ENCODE data around the gene STX3.

The STX3 gene

DNA sequence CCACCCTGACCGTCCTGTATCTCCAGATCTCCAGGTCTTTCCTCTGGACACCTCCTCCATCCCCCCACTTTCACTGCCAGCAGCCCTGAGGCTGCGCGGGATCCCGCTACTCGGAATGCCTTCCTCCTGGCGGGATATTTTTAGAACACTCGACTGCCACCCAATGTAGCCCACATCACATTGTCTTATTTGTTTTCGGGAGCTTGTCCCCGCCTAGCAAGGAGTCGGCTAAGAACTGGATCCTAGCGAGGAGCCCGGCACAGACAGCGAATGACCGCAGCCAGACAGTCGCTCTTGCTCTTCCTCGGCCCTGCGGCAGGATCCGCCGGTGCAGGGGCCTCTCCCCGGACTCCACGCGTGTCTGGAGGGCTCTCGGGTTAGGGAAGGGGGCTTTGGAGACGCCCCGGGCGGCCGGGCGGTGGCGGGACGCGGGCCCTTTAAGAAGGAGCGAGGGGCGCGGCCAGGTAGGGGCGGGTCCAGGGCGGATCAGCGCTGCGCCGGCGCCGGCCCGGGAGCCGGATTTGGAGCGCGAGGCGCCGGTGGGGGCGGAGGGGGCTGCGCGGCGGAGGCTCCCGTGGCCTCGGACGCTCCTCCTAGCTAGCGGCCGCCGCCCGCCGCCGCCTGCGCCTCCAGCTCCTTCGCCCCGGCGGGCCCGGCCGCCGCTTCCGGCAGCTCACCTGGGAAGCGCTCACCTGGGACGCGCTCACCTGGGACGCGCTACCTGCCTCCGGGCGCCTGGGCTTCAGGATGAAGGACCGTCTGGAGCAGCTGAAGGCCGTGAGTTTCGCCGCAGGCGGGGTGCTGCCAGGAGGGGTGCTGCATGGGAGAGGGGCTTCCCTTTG lies at the start of gene STX3:
Gene STX3, plus strand, starts transcription at position 518 of the 842 bp plus-strand sequence. Its CDS starts 230 bp downstream, at position 748.
- DNase-seq = peak in 1 of 2 experiments; percentile 68

DNA sequence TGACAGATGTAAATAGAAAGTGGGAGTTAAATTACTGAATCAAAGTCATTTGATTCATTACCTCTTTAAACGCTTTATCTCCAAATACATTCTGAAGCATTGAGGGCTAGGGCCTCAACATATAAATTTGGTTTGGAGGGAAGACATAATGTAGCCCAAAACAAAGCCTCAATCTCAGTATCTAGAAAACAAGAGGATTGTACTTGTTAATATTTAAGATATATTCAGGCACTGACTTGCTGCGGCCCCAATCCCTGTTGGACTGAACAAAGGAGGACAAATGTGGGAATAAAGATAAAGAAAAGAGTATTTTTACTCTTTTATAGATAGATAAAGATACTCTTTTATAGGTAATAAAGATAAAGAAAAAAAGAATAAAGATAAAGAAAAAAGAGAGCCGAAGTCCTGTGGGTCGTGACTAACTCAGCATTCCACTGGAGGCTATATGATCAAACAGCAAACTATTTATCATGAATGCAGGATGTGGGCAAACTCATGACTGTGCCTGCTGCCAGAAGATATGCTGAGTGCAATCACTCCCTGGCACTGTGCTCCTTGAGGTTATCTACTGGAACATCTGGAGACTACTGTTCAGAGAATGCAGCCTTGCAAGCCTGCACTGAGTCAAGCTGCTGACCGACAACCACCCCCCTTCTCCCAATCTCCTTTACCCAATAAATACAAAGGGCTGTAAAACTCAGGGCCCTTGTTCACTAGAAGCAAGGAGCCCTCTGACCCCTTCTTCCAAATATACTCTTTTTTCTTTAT lies 48.5 kb upstream of the STX3 start:
- no peak for DNase-seq

DNA sequence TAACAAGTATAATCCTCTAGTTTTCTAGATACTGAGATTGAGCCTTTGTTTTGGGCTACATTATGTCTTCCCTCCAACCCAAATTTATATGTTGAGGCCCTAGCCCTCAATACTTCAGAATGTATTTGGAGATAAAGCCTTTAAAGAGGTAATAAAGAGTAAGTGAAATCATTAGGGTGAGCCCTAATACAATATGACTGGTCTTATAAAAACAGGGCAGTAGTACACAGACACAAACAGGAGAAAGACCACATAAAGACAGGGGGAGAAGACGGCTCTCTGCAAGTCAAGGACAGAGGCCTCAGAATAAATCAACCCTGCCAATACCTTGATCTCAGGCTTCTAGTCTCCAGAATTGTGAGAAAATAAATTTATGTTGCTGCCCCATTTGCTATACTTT lies 47.8 kb upstream of the STX3 start:
- DNase-seq = no peak

DNA sequence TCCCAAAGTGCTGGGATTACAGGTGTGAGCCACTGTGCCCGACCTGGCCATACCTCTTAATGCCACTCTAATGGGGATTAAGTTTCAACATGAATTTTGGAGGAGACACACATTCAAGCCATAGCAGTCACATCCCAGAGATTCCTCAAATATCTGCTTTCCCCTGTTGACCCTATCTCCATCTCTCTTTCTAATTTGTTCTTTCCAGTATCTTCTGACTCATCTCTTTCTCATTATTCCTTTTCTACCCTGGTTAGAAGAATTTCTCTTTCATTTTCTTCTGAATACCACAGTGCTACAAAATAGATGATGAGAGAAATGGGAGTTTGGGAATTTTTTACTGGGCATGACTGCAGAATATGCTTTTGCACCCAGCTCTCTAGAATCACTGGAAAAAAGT lies 46.6 kb upstream of the STX3 start:
- DNase-seq = no peak

DNA sequence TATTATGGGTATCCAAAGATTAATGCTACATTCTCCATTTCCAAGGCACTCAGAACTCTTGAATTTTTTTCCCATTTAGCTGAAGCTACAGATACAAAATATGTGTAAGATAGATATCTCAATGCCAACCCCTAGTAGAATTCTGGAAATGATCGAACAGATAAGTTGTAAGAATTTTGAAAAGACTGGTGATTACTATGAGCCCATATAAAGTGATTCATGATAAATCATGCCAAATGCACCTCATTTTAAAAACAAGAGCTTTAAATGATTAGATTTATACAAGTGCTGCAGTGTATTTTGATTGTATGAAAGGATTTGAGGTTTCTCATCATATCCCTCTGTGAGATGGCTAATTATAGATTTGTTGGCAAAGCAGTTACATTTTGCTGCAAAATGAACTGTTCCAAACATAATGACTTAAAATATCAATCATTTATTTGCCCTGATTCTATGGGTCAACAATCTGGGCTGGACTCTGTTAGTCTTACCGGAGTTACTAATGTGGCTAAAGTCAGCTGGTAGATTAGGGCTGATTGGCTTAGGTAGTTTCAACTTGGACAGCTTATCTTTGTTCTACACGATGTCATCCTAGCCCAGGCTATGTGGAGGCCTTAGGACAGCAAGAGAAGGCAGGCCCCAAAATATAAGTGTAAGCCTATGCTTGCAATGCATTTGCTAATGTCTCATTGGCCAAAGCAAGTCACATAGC lies 44.9 kb upstream of the STX3 start:
- no peak for DNase-seq

GRCh38 chr11:59713745-59714144 lies 41.4 kb upstream of the STX3 start, which contains the start of gene OR10V1:
Gene OR10V1, minus strand, starts transcription at chr11:59713845. Its CDS starts 0 bp downstream, at chr11:59713845.
- no peak for DNase-seq

- DNase-seq = no peak
These were observed 39.1 kb upstream of the STX3 start for GRCh38 chr11:59716051-59716450.

GRCh38 chr11:59719556-59719955 lies 35.6 kb upstream of the STX3 start:
- no peak for DNase-seq

GRCh38 chr11:59724066-59724465 lies 31.1 kb upstream of the STX3 start:
- DNase-seq = no peak

DNA sequence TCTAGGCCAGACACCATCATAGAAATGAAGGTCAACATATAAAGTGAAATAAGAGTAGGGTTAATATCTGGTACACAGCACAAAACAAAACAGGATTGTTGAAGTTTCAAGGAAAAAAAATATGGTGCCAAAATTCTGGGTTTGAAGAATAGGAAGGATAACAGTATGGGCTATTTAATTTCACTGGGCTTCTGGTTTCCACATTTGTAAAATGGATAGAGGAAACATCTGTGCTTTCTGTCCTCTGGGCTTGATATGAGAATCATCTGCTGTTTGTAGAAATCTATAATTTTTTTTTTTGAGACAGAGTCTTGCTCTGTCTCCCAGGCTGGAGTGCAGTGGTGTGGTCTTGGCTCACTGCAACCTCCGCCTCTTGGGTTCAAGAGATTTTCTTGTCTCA lies 27.8 kb upstream of the STX3 start:
- DNase-seq = no peak

- DNase-seq = no peak
These were observed 27.0 kb upstream of the STX3 start for GRCh38 chr11:59728154-59728553.

- no peak for DNase-seq
These were observed 26.3 kb upstream of the STX3 start for GRCh38 chr11:59728913-59729312.

GRCh38 chr11:59729834-59730233 lies 25.3 kb upstream of the STX3 start:
- no peak for DNase-seq

DNA sequence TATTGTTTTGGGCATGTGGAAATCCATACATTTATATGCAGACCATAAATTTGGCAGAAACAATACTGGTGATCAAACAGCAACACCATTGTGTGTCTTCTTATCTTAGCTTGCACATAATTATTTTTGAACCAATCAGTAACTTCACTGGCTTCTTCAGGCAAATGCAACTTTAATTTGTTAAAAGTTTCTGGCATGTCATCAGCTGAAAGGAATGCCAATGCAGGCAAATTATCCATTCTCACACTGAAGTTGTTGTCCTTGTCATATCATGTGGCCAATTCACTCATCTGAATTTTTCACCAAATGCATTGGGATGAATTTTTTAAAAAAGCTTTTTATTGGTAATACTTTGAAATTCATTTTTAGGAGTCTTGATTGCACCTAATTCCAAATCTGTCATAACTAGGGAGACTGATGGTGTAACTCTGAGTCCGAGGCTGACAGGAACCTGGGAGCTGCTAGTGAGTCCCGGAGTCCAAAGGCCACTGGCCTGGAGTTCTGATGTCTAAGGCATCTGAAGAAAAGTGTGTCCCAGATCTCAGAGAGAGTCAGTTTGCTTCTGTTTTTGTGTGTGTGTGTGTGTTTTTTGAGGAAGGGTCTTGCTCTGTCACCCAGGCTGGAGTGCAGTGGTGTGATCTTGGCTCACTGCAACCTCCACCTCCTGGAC lies 24.1 kb upstream of the STX3 start:
- DNase-seq = no peak

- no peak for DNase-seq
These were observed 9.1 kb upstream of the STX3 start for GRCh38 chr11:59746111-59746510.

- peak; percentile 66 to 68 for DNase-seq
These were observed 1.3 kb upstream of the STX3 start for GRCh38 chr11:59753650-59754493.

- DNase-seq = no peak
These were observed 700 bp upstream of the STX3 start for GRCh38 chr11:59754494-59754858.

- DNase-seq = peak in 1 of 2 experiments; percentile 39
These were observed 753 bp downstream of the STX3 start for GRCh38 chr11:59755701-59756557.

DNA sequence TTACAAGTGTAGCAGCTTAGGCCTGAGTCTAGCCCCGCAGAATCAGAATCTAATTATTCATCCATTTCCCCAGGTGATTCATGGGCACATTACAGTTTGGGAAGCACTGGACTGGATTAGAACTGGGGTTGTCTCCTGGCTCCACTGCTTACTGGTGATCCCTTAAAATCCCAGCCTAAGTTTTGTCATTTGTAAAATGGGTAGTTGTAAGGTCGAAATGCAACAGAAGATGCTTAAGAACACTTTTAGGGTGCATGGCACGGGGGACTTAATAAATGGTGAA lies 1.3 kb downstream of the STX3 start:
- DNase-seq = no peak

DNA sequence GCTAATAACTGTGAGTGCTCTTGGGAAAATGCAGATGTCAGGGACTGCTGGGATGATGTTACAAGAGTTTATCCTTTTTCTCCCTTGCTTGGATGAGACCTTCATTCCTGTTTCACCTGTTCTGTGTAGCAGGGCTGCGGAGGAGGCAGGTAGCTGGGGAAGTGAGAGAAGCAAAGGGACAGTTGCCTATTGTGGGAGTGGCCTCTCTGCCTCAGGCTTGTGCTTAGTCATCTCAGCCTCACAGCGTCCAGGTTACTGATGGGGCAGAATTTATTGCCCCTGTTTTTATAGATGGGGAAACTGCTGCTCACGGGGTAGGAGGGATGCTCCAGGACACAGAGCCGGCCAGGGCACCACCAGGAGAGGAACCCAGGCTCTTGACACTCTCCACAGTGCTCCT lies 1.7 kb downstream of the STX3 start:
- no peak for DNase-seq

- DNase-seq = no peak
These were observed 3.3 kb downstream of the STX3 start for GRCh38 chr11:59758401-59759037.
